GM11168 (cell line): ENCODE measurements around the gene ADAMTS1.

Experiments used
- in situ Hi-C: fragments of 300-500 bp; cut with MboI; formaldehyde crosslinking; loops from one replicate; pipeline ENCODE4 v1.12.0; 2022; ENCODE audit warnings: low sequenced_read_pairs; ENCODE audit not compliant: unreplicated experiment

ADAMTS1 gene

GRCh38 chr21:26846036-26846931 is 1.1 kb upstream of the ADAMTS1 start:
- in situ Hi-C loops = no loop called here

DNA sequence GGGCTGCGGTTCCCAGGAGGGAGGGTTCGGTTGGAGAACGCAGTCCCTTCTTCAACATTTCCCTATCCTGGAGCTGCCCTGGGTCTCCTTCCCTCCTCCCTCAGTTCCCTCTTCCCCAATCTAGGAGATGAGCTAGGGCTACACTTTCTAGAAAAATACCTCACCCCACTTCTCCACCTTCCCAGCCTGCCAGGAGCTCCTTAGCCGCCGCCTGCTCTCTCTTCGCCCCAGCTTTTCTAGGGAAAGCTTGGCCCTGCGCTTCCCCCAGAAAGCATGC is 488 bp upstream of the ADAMTS1 start:
- in situ Hi-C loops = no loop called here

- in situ Hi-C loops = no loop called here
Observed at GRCh38 chr21:26844258-26845065, 747 bp downstream of the ADAMTS1 start.

- in situ Hi-C loops = no loop called here
Observed at GRCh38 chr21:26843933-26844257, 1.3 kb downstream of the ADAMTS1 start.

DNA sequence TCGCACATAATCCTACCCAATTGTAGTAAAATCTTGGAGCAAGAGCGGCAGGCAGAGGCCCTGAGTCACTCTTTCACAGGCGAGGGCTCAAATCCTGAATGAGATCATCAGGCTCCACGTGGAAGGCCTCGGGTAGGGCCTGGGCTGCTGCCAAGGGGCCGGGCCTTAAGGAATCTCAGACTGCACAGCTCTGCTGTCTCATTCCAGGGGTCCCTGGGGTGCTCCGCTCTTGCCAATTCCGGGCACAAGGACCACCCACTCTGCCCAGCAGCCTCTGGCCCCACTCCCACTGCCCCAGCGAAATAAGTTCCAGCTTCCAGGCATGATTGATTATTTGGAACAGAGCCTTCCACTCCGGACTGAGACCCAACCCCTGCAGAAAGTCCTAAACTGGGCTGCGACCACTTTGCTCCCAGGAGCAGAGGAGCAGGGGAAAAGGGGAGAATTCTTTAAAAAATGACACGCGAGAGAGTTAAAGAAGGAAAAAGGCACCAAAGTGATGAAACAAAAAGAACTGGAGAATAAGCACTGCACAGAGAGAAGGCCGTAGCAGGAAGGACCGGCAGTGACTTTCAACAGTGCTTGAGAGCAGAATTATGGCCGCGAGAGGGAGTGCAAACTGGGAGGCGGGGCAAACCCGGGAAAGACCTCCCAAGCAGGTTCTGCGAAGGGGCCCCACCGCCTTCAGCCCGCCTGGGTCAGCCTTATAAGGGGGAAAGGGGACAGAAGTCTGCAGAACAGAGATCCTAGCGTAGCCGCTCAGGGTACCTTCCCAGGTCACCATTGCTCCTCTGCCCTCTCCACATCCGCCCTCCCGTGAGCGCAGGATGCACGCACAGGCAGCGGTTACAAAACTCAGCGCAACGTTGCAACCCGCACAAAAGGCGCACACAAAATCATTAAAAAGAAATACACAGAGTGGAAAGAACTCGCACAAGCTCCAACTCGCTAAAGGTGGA is 2.0 kb downstream of the ADAMTS1 start:
- in situ Hi-C loops = no loop called here

DNA sequence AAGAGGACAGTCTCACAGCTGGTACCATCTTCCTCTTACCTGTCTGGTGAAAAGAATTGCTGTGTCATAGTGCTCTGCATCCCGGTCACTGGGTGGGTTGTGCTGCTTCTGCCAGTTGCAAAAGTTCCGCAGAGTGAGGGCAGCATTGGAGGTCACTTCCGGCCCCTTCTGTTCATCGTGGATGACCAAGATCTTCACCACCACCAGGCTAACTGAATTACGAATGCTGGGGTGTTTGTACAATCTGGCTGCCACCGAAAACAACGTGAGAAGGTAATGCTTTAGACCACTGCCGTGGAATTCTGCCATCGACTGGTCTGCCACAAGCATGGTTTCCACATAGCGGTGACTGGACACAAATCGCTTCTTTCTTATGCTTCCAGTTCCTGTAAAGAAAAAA is 2.9 kb downstream of the ADAMTS1 start:
- in situ Hi-C loops = no loop called here

GRCh38 chr21:26840912-26841311 is 4.3 kb downstream of the ADAMTS1 start:
- in situ Hi-C loops = no loop called here

- in situ Hi-C loops = no loop called here
Observed at GRCh38 chr21:26840201-26840600, 5.0 kb downstream of the ADAMTS1 start.

DNA sequence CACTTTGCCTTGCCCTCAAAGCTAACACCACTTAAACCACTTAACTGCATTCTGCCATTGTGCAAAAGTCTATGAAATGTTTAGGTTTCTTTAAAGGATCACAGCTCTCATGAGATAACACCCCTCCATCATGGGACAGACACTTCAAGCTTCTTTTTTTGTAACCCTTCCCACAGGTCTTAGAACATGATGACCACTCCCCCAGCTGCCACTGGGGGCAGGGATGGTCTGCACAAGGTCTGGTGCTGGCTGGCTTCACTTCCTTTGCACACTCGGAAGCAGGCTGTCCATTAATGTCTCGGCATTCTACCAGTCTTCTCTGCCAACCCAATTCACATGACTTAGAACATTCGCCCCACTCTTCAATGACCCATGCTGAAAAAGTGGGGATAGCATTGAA is 7.7 kb downstream of the ADAMTS1 start:
- in situ Hi-C loops = no loop called here

DNA sequence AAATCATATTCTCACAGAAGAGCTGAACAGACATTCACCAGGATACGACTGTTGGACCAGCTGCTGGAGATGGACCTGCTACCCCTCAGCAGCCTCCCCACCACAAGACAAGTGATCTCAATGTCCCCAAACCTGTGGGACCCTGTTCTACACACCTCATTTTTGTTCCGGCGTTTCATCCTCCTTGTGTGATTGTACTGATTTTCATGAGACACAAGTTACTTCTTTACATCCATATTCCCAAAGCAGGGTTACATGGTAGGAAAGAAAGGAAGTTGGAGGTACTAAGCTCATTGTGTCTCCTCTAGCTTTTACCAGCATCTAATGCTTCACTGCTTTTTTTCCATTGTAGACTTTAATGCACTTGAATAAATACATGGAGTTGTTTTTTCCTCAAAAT is 8.7 kb downstream of the ADAMTS1 start:
- in situ Hi-C loops = no loop called here

- in situ Hi-C loops = no loop called here
Observed at GRCh38 chr21:26835714-26836265, 9.4 kb downstream of the ADAMTS1 start.

DNA sequence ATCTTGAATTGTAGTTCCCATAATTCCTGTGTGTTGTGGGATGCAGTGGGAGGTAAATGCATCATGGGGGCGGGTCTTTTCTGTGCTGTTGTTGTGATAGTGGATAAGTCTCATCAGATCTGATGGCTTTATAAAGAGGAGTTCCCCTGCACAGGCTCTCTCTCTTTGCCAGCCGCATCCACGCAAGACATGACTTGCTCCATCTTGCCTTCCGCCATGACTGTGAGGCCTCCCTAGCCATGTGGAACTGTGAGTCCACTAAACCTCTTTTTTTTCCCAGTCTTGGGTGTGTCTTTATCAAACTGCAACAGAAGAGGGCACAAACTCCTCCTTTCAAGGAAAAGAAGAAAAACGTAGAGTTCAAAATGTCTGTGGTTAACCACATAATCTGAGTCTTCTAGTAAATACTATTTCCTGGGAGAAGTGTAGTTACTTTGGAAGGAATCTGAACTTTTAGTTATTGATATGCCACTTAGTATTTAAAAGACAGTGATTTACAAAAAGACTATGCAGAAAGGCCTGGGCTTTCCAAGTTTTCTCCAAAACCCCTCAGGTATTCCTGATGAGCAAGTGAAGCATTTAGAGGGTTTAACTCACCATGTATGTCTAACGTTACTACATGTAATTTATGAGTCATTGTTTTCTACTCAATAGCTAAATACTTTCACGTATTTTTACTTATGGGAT is 10.0 kb downstream of the ADAMTS1 start:
- in situ Hi-C loops = no loop called here

- in situ Hi-C loops = no loop called here
Observed at GRCh38 chr21:26834181-26834905, 10.9 kb downstream of the ADAMTS1 start.

DNA sequence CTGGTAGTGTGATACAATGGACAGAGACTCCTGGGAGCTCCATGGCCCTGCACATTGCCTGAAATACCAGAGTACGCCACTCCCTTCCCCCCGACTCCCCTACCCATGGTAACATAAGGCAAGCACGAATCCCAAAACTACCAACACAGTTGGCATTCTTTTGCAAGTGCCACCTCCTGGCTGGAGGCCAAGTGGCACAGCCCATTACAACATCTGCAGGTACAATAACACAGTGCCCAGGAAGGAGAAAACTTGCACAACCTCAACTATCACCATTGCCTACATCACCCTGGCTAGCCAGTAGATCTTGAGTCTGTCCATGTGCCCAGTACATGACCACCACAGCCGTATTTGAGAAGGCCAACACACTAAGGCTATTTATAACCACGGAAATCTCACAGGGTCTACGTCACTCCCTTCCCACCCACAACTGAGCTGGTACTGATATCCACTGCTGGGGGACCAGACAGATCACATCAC is 11.7 kb downstream of the ADAMTS1 start:
- in situ Hi-C loops = no loop called here

DNA sequence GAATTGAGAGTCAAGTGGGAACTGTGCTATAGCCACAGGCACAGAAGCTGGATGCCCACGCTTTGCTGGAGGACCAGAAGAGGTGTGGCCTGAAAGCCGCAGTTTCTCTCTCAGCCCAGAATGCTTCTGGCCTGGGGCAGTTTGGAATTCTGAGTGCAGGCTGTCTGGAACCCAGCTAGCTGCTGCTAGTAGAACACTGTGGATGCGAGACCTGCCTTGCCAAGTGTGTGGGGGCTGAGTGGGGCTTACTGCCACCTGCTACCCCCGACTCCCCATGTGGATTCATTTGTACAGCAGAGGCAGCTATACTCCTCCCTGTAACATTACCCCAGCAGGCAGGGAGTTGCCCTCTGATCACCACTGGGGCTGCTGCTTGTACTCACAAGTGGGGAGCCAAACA is 12.2 kb downstream of the ADAMTS1 start:
- in situ Hi-C loops = no loop called here

GRCh38 chr21:26832546-26832945 is 12.7 kb downstream of the ADAMTS1 start:
- in situ Hi-C loops = no loop called here

- in situ Hi-C loops = no loop called here
Observed at GRCh38 chr21:26826801-26827200, 18.4 kb downstream of the ADAMTS1 start.

- in situ Hi-C loops = no loop called here
Observed at GRCh38 chr21:26820509-26820908, 24.7 kb downstream of the ADAMTS1 start.

DNA sequence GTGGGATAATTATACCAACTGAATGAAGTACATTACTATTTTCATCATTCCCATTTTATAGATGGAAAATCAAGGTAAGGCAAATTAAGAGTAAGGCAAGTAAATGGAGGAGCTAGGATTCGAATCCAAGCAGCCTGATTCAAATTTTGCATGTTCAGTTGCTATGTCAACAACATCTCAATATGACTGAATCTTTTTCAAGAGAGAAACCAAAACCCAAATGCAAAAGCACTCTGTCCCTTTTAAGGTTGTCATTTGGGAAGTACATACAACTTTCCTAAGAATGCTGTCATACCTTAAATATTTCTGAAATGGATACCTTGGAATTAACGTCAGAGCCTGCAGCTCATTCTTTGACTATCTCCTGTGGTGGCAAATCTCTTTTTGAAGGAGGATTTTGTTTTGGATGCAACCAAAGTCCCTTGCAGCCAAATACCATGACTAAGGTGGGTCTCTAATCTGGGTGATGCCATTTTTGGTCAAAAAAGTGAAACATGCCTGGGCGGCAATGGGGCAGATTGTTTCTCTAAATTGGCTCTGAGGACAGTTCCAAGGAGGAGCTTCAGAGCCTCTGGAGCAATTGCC is 25.4 kb downstream of the ADAMTS1 start:
- in situ Hi-C loops = no loop called here
